NT2/D1 (cell line): ENCODE measurements around the gene MTHFSD.
A peak's percentile ranks its signal among the peaks of the same experiment; 100 is the strongest.

Source experiments
- DNase-seq: peaks from one replicate; pipeline ENCODE4 v3.0.0-alpha.2; 2011; ENCODE audit warnings: low read depth, low spot score
- H3K27me3 ChIP-seq: 2 replicates; pipeline ENCODE4 v1.6.0; 2011; ENCODE audit warnings: mild to moderate bottlenecking; ENCODE audit not compliant: insufficient read length, insufficient read depth
- H3K36me3 ChIP-seq: 2 replicates; pipeline ENCODE4 v1.6.1; 2011; ENCODE audit warnings: mild to moderate bottlenecking, low read length, mixed read lengths; ENCODE audit not compliant: insufficient read depth, insufficient read length
- H3K4me1 ChIP-seq: 2 replicates; pipeline ENCODE4 v1.5.1; 2011; ENCODE audit not compliant: insufficient read depth, insufficient read length
- H3K4me3 ChIP-seq: 2 replicates; pipeline ENCODE4 v1.5.1; 2011; ENCODE audit warnings: low read depth; ENCODE audit not compliant: insufficient read length
- H3K9ac ChIP-seq: 2 replicates; pipeline ENCODE4 v1.6.0; 2011; ENCODE audit warnings: low read depth; ENCODE audit not compliant: insufficient read length
- H3K9me3 ChIP-seq: 2 replicates; pipeline ENCODE4 v1.5.1; 2011; ENCODE audit warnings: mild to moderate bottlenecking, low read length; ENCODE audit not compliant: insufficient read depth
- SUZ12 ChIP-seq: IDR thresholded peaks from 2 replicates; pipeline ENCODE4 v1.6.1; 2011; ENCODE audit not compliant: insufficient read length, insufficient read depth; ENCODE audit errors: extremely low read depth
- YY1 ChIP-seq: IDR thresholded peaks from 2 replicates; pipeline ENCODE4 v1.6.1; 2011; ENCODE audit not compliant: insufficient read length, insufficient read depth
- ZNF274 ChIP-seq: IDR thresholded peaks from 2 replicates; pipeline ENCODE4 v1.6.1; 2011; ENCODE audit warnings: mild to moderate bottlenecking, low read depth, low read length

Gene MTHFSD

DNA sequence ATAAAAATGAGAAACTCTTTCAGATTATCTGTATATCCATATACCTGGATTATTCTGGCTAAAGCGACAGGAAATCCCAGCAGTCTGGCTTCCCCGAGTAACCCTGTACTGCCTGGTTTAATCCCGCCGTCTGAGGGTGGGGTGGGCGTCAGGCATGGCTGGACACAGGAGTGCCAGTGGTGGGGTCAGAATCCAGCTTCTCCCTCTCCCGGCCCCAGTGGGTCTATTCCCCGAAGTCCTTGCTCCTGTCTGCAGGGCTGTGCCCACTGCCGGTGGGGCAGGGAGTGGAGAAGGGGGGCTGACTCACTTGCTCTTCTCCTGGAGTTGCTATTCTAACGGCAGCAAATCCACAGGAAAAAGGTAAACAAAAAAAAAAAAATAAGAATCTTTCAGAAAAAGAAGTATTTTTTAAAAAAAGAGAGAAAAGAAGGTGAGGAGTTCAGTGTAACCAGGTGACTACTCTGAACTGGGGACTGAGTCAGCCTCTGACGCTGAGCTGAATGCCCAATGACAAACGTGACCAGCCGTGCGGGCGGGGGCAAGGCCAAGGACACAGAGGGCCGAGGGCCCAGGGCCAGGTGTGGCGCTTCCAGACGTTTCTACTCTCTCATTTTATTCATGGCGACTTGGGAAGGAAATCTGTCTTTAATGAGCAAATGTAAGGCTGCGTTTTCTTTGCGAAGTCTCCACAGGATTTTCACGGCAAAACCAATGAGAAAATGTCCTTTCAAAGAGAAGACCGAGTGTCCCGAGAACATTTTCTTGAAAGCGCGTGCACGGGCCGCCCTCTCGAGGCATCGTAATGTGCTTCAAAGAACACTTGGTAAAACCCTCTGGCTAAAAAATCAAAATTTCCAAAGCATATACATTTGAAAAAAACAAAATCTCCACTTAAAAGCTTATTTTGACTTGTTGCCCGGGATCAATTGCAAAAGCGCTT lies 24.5 kb downstream of the MTHFSD start:
- Histone ChIP-seq H3K4me3 (no peak overlapping the region), H3K36me3 (peaks cover 52% of the 10 kb centered on the region), H3K9ac (no peak overlapping the region), H3K9me3 (no peaks in the 10 kb centered on the region), H3K4me1 (peaks cover 2% of the 10 kb centered on the region), H3K27me3 (no peaks in the 10 kb centered on the region)
- DNase-seq: no peak
- TF ChIP-seq ZNF274 (no peak), SUZ12 (no peak), YY1 (no peak)

DNA sequence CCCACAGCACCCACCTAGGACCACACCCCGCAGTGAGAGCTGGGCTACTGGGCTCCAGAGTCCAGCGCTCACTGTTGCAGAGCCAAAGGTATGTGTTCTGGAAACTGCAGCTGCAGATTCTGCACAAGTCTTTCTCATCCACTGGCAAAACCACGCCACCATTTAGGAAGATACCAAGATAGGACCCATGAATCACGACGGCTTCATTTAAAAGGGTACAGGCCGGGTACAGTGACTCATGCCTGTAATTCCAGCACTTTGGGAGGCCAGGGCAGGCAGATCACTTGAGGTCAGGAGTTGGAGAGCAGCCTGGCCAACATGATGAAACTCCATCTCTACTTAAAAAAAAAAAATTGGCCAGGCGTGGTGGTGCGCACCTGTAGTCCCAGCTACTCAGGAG lies 25.9 kb downstream of the MTHFSD start:
- H3K9me3 ChIP-seq: no peaks in the 10 kb centered on the region
- no peak overlapping the region for H3K4me3 ChIP-seq
- H3K36me3 ChIP-seq: peaks cover 46% of the 10 kb centered on the region
- no peak for TF ChIP-seq SUZ12
- TF ChIP-seq ZNF274: no peak
- no peak for TF ChIP-seq YY1
- peaks cover 2% of the 10 kb centered on the region for H3K4me1 ChIP-seq
- no peaks in the 10 kb centered on the region for H3K27me3 ChIP-seq
- no peak for DNase-seq
- H3K9ac ChIP-seq: no peak overlapping the region

DNA sequence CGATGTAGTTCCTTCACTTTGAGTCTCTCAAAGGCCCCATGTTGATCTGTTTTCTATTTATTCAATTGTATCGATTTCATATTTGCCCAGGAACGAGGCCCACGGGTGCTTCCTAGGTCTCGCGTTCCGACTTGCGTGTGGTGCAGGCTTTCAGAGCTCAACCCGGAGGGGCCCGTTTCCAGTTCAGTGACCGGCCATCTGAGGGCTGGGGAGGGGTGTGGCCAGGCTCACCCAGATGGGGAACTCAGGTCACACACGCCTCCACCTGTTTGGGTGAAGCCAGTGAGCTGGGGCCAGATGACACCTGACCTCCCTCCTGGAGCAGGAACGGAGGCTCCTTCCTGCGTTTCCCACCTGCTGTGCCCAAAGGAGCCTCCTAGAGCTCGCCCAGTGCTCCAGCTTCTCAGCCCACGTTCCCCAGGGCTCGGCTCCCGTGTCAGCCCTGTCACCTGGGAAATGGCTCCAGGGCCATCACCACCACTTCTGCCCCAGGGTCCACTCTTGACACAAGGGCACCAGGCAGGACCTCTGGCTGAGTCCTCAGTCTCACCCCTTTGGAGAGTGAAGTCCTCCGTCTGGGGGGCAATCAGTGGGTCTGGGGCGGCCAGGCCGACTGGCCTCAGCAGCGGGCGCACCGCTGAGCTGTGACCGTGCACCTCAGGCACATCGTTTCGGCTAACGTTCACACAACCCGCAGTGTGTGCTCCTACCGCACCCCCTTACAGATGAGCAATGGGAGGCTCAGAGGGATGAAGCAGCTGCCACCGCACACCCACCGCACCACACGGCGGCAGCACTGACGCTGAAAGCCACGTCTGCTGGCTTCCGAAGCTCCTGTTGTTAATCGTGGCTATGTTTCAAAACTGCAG lies 26.7 kb downstream of the MTHFSD start:
- Histone ChIP-seq H3K36me3 (peaks cover 38% of the 10 kb centered on the region), H3K9me3 (no peaks in the 10 kb centered on the region), H3K9ac (peak overlapping the region; percentile 1), H3K4me1 (peaks cover 2% of the 10 kb centered on the region), H3K27me3 (no peaks in the 10 kb centered on the region), H3K4me3 (no peak overlapping the region)
- TF ChIP-seq YY1: no peak
- TF ChIP-seq ZNF274: no peak
- no peak for TF ChIP-seq SUZ12
- DNase-seq: no peak

DNA sequence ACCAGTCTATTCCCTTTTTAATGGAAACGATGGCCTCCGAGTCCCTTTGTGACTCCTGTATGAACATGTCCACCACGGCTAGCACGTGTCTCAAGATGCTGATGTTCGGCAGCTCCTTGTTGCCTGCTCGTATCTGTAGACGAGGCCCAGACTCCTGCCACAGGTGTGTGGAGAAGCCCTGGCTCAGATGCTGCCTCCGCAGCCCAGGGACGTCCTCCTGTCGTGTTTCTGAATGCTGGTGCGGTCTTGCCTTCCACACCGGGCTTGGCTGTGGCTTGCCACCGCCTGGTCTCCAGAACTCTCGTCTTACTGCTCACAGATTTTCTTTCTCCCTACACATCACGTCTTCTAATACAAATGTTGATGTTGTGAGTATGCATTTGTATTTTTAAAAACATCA lies 27.7 kb downstream of the MTHFSD start:
- no peak overlapping the region for H3K4me3 ChIP-seq
- TF ChIP-seq ZNF274: no peak
- no peaks in the 10 kb centered on the region for H3K27me3 ChIP-seq
- peaks cover 31% of the 10 kb centered on the region for H3K36me3 ChIP-seq
- DNase-seq: no peak
- no peaks in the 10 kb centered on the region for H3K9me3 ChIP-seq
- H3K4me1 ChIP-seq: peaks cover 2% of the 10 kb centered on the region
- H3K9ac ChIP-seq: no peak overlapping the region

DNA sequence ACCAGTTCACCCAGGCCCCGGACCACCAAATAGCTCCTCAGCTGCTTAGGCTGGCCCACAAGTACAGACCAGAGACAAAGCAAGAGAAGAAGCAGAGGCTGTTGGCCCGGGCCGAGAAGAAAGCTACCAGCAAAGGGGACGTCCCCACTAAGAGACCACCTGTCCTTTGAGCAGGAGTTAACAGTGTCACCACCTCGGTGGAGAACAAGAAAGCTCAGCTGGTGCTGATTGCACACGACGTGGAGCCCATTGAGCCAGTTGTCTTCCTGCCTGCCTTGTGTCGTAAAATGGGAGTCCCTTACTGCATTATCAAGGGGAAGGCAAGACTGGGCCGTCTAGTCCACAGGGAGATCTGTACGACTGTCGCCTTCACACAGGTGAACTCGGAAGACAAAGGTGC lies 29.3 kb downstream of the MTHFSD start:
- DNase-seq: no peak
- TF ChIP-seq SUZ12 (no peak), YY1 (no peak), ZNF274 (no peak)
- H3K27me3 ChIP-seq: no peaks in the 10 kb centered on the region

DNA sequence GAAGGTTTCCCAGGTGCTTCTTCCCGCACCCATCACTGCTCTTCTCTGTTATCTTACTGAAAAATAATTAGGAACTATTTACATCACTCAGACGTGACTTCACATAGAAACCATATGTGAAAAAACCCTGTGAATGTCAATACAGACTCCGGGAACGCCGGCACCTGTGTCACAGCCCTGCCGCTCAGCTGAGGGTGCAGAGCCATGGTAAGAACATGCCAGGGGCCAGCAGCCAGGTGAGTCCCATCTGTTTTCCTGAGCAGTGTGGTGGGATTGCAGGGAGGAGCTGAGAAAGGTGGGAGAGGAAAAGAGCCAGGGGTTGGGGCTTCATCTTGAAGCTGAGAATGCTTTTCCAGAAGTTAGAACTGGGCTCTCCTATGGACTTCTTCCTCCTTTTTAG lies 31.0 kb downstream of the MTHFSD start:
- no peaks in the 10 kb centered on the region for H3K9me3 ChIP-seq
- H3K4me1 ChIP-seq: peaks cover 2% of the 10 kb centered on the region
- H3K36me3 ChIP-seq: peaks cover 5% of the 10 kb centered on the region
- H3K9ac ChIP-seq: no peak overlapping the region
- no peak for DNase-seq
- peaks cover 11% of the 10 kb centered on the region for H3K27me3 ChIP-seq
- H3K4me3 ChIP-seq: no peak overlapping the region
- TF ChIP-seq ZNF274: no peak
- no peak for TF ChIP-seq SUZ12
- TF ChIP-seq YY1: no peak

More for the DNA sequence above, 29.3 kb downstream of the MTHFSD start:
- no peak overlapping the region for H3K9ac ChIP-seq
- H3K36me3 ChIP-seq: peaks cover 17% of the 10 kb centered on the region
- peaks cover 2% of the 10 kb centered on the region for H3K4me1 ChIP-seq
- no peaks in the 10 kb centered on the region for H3K9me3 ChIP-seq
- H3K4me3 ChIP-seq: no peak overlapping the region

DNA sequence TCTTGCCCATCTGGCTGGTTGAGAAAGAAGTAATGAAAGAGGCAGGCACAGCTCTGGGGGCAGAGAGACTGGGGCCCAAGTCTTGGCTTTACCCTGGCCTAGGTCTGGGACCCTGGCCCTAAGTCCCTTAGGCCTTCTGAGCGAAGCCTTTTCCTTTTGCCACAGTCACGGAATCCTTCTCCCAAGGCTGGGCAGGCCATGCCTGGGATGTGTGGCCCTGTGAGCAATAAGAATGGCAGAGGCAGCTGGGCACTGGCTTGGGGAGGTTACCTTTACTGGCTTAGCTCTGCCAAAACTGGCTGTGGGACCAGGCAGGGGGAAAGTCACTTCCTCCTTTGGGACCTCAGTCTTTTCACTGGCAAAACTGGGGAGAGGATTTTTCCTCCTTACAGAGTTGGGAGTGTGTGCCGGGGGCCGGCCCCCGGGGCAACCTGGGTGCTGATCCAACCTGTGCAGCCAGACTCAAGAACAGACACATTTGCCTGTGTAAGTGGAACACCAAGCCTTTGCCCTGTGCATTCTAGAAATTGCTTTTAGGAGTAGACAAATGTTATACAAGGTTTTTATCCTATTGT lies 31.8 kb downstream of the MTHFSD start:
- Histone ChIP-seq H3K9me3 (no peaks in the 10 kb centered on the region), H3K9ac (no peak overlapping the region), H3K36me3 (no peaks in the 10 kb centered on the region), H3K27me3 (peaks cover 18% of the 10 kb centered on the region), H3K4me3 (no peak overlapping the region), H3K4me1 (peaks cover 2% of the 10 kb centered on the region)
- TF ChIP-seq ZNF274 (no peak), YY1 (no peak), SUZ12 (no peak)
- DNase-seq: no peak
